Fibroblast of the aortic adventitia (primary cell): ENCODE results near the gene IGFN1. TPM values are rescaled to one million over a fixed set of nuclear protein-coding genes. Genes with fewer than 3 reads are reported as not detected.

ENCODE experiments used
- DNase-seq: peaks from one replicate; pipeline ENCODE4 v3.0.0-alpha.2; 2010; ENCODE audit warnings: low read depth
- H3K4me3 ChIP-seq: 2 replicates; pipeline ENCODE4 v1.5.1; 2011; ENCODE audit warnings: low read depth, mild to moderate bottlenecking, control low read depth, low read length, moderate library complexity
- CTCF ChIP-seq: IDR thresholded peaks from 2 replicates; pipeline ENCODE4 v1.5.1; 2011; ENCODE audit warnings: mild to moderate bottlenecking, low read length, control low read depth, inconsistent platforms; ENCODE audit not compliant: insufficient read depth
- total RNA-seq: library from RNA; depleted of rRNA; stranded (reverse); fragments of >200 nt; gene quantifications from 2 replicates; pipeline ENCODE4 v1.2.3, GENCODE V29; 2012; ENCODE audit warnings: low replicate concordance

IGFN1 gene
- total RNA-seq, 1 donor: under 0.01 TPM

- DNase-seq: no peak
- no peak overlapping the region for H3K4me3 ChIP-seq
- TF ChIP-seq CTCF: no peak
Observed at GRCh38 chr1:201240171-201240570, 49.5 kb downstream of the IGFN1 start.

- no peak overlapping the region for H3K4me3 ChIP-seq
- TF ChIP-seq CTCF: no peak
- no peak for DNase-seq
Observed at GRCh38 chr1:201241736-201242135, 51.1 kb downstream of the IGFN1 start.

GRCh38 chr1:201245082-201245481 lies 54.5 kb downstream of the IGFN1 start:
- no peak for DNase-seq
- no peak overlapping the region for H3K4me3 ChIP-seq
- no peak for TF ChIP-seq CTCF

GRCh38 chr1:201248721-201249559 lies 58.3 kb downstream of the IGFN1 start:
- H3K4me3 ChIP-seq: no peak overlapping the region
- no peak for TF ChIP-seq CTCF
- no peak for DNase-seq

GRCh38 chr1:201250326-201251011 lies 59.8 kb downstream of the IGFN1 start:
- no peak for TF ChIP-seq CTCF
- no peak overlapping the region for H3K4me3 ChIP-seq
- no peak for DNase-seq

GRCh38 chr1:201251411-201251810 lies 60.8 kb downstream of the IGFN1 start:
- no peak for DNase-seq
- H3K4me3 ChIP-seq: no peak overlapping the region
- TF ChIP-seq CTCF: no peak
